GM23338 (cell line): Measurements from ENCODE around the gene TMEM223. TPM values are rescaled to one million over a fixed set of nuclear protein-coding genes. Genes with fewer than 3 reads are reported as not detected.

Source experiments
- ATAC-seq: fragments of 200-7000 bp; cut with Tn5 transposase; 3 replicates; pipeline ENCODE4 v1.9.1; 2020
- DNase-seq: peaks from one replicate; pipeline ENCODE4 v3.0.0-alpha.2; 2015; ENCODE audit warnings: low spot score
- H2AFZ ChIP-seq: fragments of 200-600 bp; sonication (generic); 2 replicates; pipeline ENCODE4 v1.8.0; 2016; ENCODE audit warnings: antibody characterized with exemption, mild to moderate bottlenecking, moderate library complexity
- H3F3A ChIP-seq: fragments of 200-600 bp; sonication (generic); replicated peaks from 2 replicates; pipeline ENCODE4 v1.8.0; 2017; ENCODE audit warnings: antibody characterized with exemption, mixed run types, low read depth
- H3K27ac ChIP-seq: fragments of 200-600 bp; sonication (generic); 2 replicates; pipeline ENCODE4 v1.6.1; 2016; ENCODE audit warnings: low read depth
- H3K27me3 ChIP-seq: fragments of 200-600 bp; sonication (generic); 2 replicates; pipeline ENCODE4 v1.8.0; 2016; ENCODE audit warnings: mild to moderate bottlenecking, mixed run types, moderate library complexity; ENCODE audit not compliant: insufficient read depth
- H3K36me3 ChIP-seq: fragments of 200-600 bp; sonication (generic); 2 replicates; pipeline ENCODE4 v1.8.0; 2016; ENCODE audit warnings: mild to moderate bottlenecking; ENCODE audit not compliant: insufficient read depth
- H3K4me1 ChIP-seq: fragments of 200-600 bp; sonication (generic); 2 replicates; pipeline ENCODE4 v1.8.0; 2016; ENCODE audit warnings: mild to moderate bottlenecking, moderate library complexity; ENCODE audit not compliant: insufficient read depth
- H3K4me2 ChIP-seq: fragments of 200-600 bp; sonication (generic); 2 replicates; pipeline ENCODE4 v1.7.1; 2017; ENCODE audit warnings: mixed run types
- H3K4me3 ChIP-seq: fragments of 200-600 bp; sonication (generic); 2 replicates; pipeline ENCODE4 v1.6.1; 2016; ENCODE audit warnings: mixed run types
- H3K79me2 ChIP-seq: fragments of 200-600 bp; sonication (generic); replicated peaks from 2 replicates; pipeline ENCODE4 v1.8.0; 2017; ENCODE audit warnings: mild to moderate bottlenecking; ENCODE audit not compliant: insufficient read depth
- H3K9me2 ChIP-seq: fragments of 200-600 bp; sonication (generic); 2 replicates; pipeline ENCODE4 v1.8.0; 2017; ENCODE audit not compliant: insufficient read depth
- H4K20me1 ChIP-seq: fragments of 200-600 bp; sonication (generic); replicated peaks from 2 replicates; pipeline ENCODE4 v1.8.0; 2017; ENCODE audit warnings: mild to moderate bottlenecking; ENCODE audit not compliant: insufficient read depth
- H3K27ac Mint-ChIP-seq: 2 replicates; pipeline ENCODE4 v1.8.0; 2020; ENCODE audit warnings: inconsistent platforms, mild to moderate bottlenecking, moderate library complexity, mixed read lengths
- H3K27me3 Mint-ChIP-seq: 3 replicates; pipeline ENCODE4 v1.8.0; 2022; ENCODE audit warnings: low read depth, mild to moderate bottlenecking, moderate library complexity, mixed read lengths, inconsistent platforms; ENCODE audit not compliant: insufficient read depth, poor library complexity
- H3K36me3 Mint-ChIP-seq: 3 replicates; pipeline ENCODE4 v1.8.0; 2021; ENCODE audit warnings: low read depth, mild to moderate bottlenecking, inconsistent platforms, moderate library complexity, mixed read lengths
- H3K4me1 Mint-ChIP-seq: 3 replicates; pipeline ENCODE4 v1.8.0; 2020; ENCODE audit warnings: mild to moderate bottlenecking, inconsistent platforms, mixed read lengths
- H3K4me3 Mint-ChIP-seq: 3 replicates; pipeline ENCODE4 v1.8.0; 2021; ENCODE audit warnings: moderate library complexity, mild to moderate bottlenecking, inconsistent platforms, mixed read lengths
- H3K9me3 Mint-ChIP-seq: 3 replicates; pipeline ENCODE4 v1.8.0; 2020; ENCODE audit warnings: moderate library complexity, mild to moderate bottlenecking, inconsistent platforms, mixed read lengths
- ETS1 ChIP-seq: IDR thresholded peaks from 2 replicates; pipeline ENCODE4 v1.6.1; 2016; ENCODE audit warnings: antibody characterized with exemption
- EZH2 ChIP-seq: fragments of 200-600 bp; sonication (generic); IDR thresholded peaks from one replicate; pipeline ENCODE4 v1.8.0; 2017; ENCODE audit warnings: antibody characterized with exemption, mild to moderate bottlenecking, low read depth; ENCODE audit not compliant: unreplicated experiment
- EZH2phosphoT487 ChIP-seq: fragments of 200-600 bp; sonication (generic); IDR thresholded peaks from one replicate; pipeline ENCODE4 v1.8.1; 2018; ENCODE audit warnings: antibody characterized with exemption; ENCODE audit not compliant: unreplicated experiment
- POLR2AphosphoS5 ChIP-seq: IDR thresholded peaks from 2 replicates; pipeline ENCODE4 v1.6.1; 2016; ENCODE audit warnings: antibody characterized with exemption, low read depth
- STAT1 ChIP-seq: IDR thresholded peaks from one replicate; pipeline ENCODE4 v1.6.1; 2016; ENCODE audit warnings: antibody characterized with exemption; ENCODE audit not compliant: unreplicated experiment
- ZNF114 ChIP-seq: fragments of 250-450 bp; sonication (Bioruptor Pico); IDR thresholded peaks from 2 replicates; pipeline ENCODE4 v1.5.0; 2020; ENCODE audit warnings: mild to moderate bottlenecking, moderate library complexity
- ZNF331 ChIP-seq: fragments of 250-450 bp; sonication (Bioruptor Pico); IDR thresholded peaks from 2 replicates; pipeline ENCODE4 v1.5.0; 2020; ENCODE audit warnings: low read depth, mild to moderate bottlenecking, moderate library complexity
- polyA plus RNA-seq: library from polyadenylated mRNA; unstranded; fragments of >200 nt; fragmentation: Nextera tagmentation; extraction: Ambion mirVana; gene quantifications from 2 replicates; pipeline ENCODE4 v1.2.1, GENCODE V29; 2016
- total RNA-seq: library from RNA; depleted of rRNA; stranded (reverse); fragments of >200 nt; shearing (Covaris generic); gene quantifications from 2 replicates; pipeline ENCODE4 v1.2.3, GENCODE V29; 2014
- TF ChIP-seq, protein P1 (sequence below): IDR thresholded peaks from one replicate; pipeline ENCODE4 v1.6.1; 2018; ENCODE audit warnings: antibody characterized with exemption; ENCODE audit not compliant: unreplicated experiment

The TMEM223 gene
- total and polyA plus RNA-seq, 2 experiments from 2014 or later: 46.1 to 59.6 TPM

DNA sequence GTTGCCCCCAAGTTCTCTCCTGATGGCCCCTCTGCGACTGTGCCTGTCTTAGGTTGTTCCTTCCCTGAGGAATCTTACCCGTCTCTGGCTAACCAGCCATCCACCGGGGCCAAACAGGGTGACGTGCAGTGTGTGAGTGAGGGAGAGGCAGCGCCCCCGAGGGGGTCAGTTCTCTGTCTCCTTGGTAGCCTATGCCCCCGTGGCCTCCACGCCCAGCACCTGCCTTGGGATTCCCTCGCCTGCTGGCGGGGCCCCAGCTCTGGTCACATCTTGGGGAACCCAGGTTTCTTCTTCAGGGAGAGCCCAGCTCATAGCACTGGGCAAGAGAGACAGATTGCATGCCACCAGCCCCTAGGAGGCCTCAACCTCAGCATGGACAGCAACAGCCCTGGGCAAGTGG, 7.7 kb upstream of the TMEM223 start:
- Histone ChIP-seq H3K9me2 (no peaks in the 10 kb centered on the region), H4K20me1 (peaks cover 10% of the 10 kb centered on the region), H3K36me3 (peaks cover 68% of the 10 kb centered on the region), H3K4me3 (no peak overlapping the region), H3K4me2 (no peak overlapping the region), H3K27ac (no peak overlapping the region), H3K4me1 (0 out of 2 replicates have a peak, but pooled peaks cover 5% of the 10 kb centered on the region), H3F3A (peaks cover 12% of the 10 kb centered on the region), H3K79me2 (peaks cover 21% of the 10 kb centered on the region), H3K27me3 (no peaks in the 10 kb centered on the region), H2AFZ (no peak overlapping the region)
- DNase-seq (no peak), ATAC-seq (no peak)
- Mint-ChIP-seq H3K36me3 (peaks cover 88% of the 10 kb centered on the region), H3K4me3 (no peak overlapping the region), H3K27me3 (peaks cover 8% of the 10 kb centered on the region), H3K9me3 (no peaks in the 10 kb centered on the region), H3K4me1 (peaks cover 8% of the 10 kb centered on the region), H3K27ac (no peak overlapping the region)
- TF ChIP-seq EZH2phosphoT487 (no peak), ZNF114 (CRISPR knock-in tag) (no peak), ETS1 (no peak), ZNF331 (CRISPR knock-in tag) (no peak)
- TF ChIP-seq, protein P1, sequence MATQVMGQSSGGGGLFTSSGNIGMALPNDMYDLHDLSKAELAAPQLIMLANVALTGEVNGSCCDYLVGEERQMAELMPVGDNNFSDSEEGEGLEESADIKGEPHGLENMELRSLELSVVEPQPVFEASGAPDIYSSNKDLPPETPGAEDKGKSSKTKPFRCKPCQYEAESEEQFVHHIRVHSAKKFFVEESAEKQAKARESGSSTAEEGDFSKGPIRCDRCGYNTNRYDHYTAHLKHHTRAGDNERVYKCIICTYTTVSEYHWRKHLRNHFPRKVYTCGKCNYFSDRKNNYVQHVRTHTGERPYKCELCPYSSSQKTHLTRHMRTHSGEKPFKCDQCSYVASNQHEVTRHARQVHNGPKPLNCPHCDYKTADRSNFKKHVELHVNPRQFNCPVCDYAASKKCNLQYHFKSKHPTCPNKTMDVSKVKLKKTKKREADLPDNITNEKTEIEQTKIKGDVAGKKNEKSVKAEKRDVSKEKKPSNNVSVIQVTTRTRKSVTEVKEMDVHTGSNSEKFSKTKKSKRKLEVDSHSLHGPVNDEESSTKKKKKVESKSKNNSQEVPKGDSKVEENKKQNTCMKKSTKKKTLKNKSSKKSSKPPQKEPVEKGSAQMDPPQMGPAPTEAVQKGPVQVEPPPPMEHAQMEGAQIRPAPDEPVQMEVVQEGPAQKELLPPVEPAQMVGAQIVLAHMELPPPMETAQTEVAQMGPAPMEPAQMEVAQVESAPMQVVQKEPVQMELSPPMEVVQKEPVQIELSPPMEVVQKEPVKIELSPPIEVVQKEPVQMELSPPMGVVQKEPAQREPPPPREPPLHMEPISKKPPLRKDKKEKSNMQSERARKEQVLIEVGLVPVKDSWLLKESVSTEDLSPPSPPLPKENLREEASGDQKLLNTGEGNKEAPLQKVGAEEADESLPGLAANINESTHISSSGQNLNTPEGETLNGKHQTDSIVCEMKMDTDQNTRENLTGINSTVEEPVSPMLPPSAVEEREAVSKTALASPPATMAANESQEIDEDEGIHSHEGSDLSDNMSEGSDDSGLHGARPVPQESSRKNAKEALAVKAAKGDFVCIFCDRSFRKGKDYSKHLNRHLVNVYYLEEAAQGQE: no peak

DNA sequence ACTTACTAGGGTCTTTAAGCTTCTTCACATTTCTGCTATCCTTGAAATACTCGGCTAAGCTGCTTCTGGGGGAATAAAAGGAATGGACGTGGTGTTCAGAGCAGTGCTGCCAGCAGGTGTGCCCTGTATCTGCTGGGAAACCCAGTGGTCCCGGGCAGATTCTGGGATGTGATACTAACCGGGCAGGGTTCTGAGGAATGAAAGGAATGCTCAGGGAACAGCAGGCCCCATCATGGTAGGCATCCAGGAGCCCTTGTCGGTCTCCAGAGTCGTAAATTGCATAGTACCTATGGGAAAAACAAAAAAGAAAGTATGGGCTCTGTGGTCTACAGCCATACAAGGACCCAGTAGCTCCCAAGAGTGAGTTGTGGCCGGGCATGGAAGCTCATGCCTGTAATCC, 4.5 kb upstream of the TMEM223 start:
- Mint-ChIP-seq H3K4me1 (peaks cover 7% of the 10 kb centered on the region; the same call in 2 of the 3 replicates), H3K36me3 (peaks cover 88% of the 10 kb centered on the region), H3K27me3 (peaks cover 18% of the 10 kb centered on the region), H3K4me3 (no peak overlapping the region), H3K27ac (no peak overlapping the region), H3K9me3 (no peaks in the 10 kb centered on the region)
- Histone ChIP-seq H3K4me3 (no peak overlapping the region), H3K4me1 (no peaks in the 10 kb centered on the region; the same call in 1 of the 2 replicates), H3K4me2 (no peak overlapping the region), H3K79me2 (peaks cover 4% of the 10 kb centered on the region), H2AFZ (no peak overlapping the region), H3F3A (peaks cover 30% of the 10 kb centered on the region), H3K9me2 (no peaks in the 10 kb centered on the region), H3K27ac (no peak overlapping the region; the same call in 1 of the 2 replicates), H4K20me1 (peaks cover 3% of the 10 kb centered on the region), H3K36me3 (peaks cover 66% of the 10 kb centered on the region), H3K27me3 (no peaks in the 10 kb centered on the region)
- DNase-seq (peak; percentile 37), ATAC-seq (no peak)
- TF ChIP-seq ETS1 (no peak), STAT1 (no peak), EZH2 (no peak), EZH2phosphoT487 (no peak), POLR2AphosphoS5 (no peak), ZNF114 (CRISPR knock-in tag) (no peak)
- TF ChIP-seq, protein P1: no peak
